H1 (cell line): ENCODE data around the gene GNB1L. TPM values are rescaled to one million over a fixed set of nuclear protein-coding genes. Genes with fewer than 3 reads are reported as not detected.

Source experiments
- CTCF ChIA-PET: fragments of 300-600 bp; sonication (Branson Sonifier 250); formaldehyde crosslinking; loops from one replicate; lab custom pipeline; 2021; ENCODE audit not compliant: partially characterized antibody; lab: Charles Lee
- POLR2A ChIA-PET: fragments of 300-600 bp; sonication (Branson Sonifier 250); formaldehyde crosslinking; loops from one replicate; lab custom pipeline; 2021; ENCODE audit warnings: inconsistent platforms; ENCODE audit not compliant: partially characterized antibody; lab: Charles Lee
- DNase-seq, 2 experiments: peaks; one replicate each; pipeline versions ENCODE4 v3.0.0 to v3.0.0-alpha.2; 2010 to 2022; ENCODE audit warnings: low spot score in 2 of 2, low read depth in 1 of 2, mixed read lengths in 1 of 2
- FAIRE-seq: peaks from 2 replicates; lab custom pipeline; 2011; peaks lifted over from hg19 to GRCh38; lab: Jason Lieb, UNC
- H2AFZ ChIP-seq: 2 replicates; pipeline ENCODE4 v1.8.1; 2012; ENCODE audit warnings: low read length, inconsistent platforms
- H2AK5ac ChIP-seq: 2 replicates; pipeline ENCODE4 v1.6.1; 2013; ENCODE audit warnings: low read depth, low read length
- H2BK120ac ChIP-seq: replicated peaks from 2 replicates; pipeline ENCODE3; 2013; ENCODE audit warnings: low read depth, low read length, inconsistent platforms
- H2BK12ac ChIP-seq: 2 replicates; pipeline ENCODE4 v1.6.1; 2013; ENCODE audit warnings: low read depth, low read length
- H2BK15ac ChIP-seq: 2 replicates; pipeline ENCODE4 v1.6.1; 2013; ENCODE audit warnings: low read length
- H2BK20ac ChIP-seq: 2 replicates; pipeline ENCODE4 v1.6.1; 2013; ENCODE audit warnings: low read length
- H2BK5ac ChIP-seq: 2 replicates; pipeline ENCODE4 v1.6.1; 2013; ENCODE audit warnings: low read depth, low read length
- H3K14ac ChIP-seq: 2 replicates; pipeline ENCODE4 v1.6.1; 2013; ENCODE audit warnings: inconsistent platforms; ENCODE audit not compliant: insufficient read length
- H3K18ac ChIP-seq: 2 replicates; pipeline ENCODE4 v1.6.1; 2013; ENCODE audit warnings: low read length; ENCODE audit errors: extremely low read depth
- H3K23ac ChIP-seq: 2 replicates; pipeline ENCODE4 v1.6.1; 2013; ENCODE audit warnings: inconsistent platforms; ENCODE audit not compliant: insufficient read length
- H3K23me2 ChIP-seq: 2 replicates; pipeline ENCODE4 v1.6.1; 2013; ENCODE audit warnings: low read depth, low read length
- H3K27ac ChIP-seq: 2 replicates; pipeline ENCODE4 v1.6.1; 2011; ENCODE audit warnings: low read depth, low read length, inconsistent platforms
- H3K27me3 ChIP-seq, 4 experiments: replicated peaks in 1 of 4; 1 replicate in 1 of 4; 2 replicates in 3 of 4; pipeline versions ENCODE4 v1.6.1 to v1.8.1; 2011 to 2013; ENCODE audit warnings: low read length in 3 of 4, mild to moderate bottlenecking in 3 of 4, inconsistent platforms in 2 of 4, mixed read lengths in 2 of 4, moderate library complexity in 1 of 4; ENCODE audit not compliant: control insufficient read depth in 3 of 4, insufficient read depth in 3 of 4; ENCODE audit errors: extremely low read depth in 1 of 4
- H3K36me3 ChIP-seq, 4 experiments: 2 replicates each; pipeline versions ENCODE4 v1.6.1 to v1.8.1; 2011 to 2013; ENCODE audit warnings: mild to moderate bottlenecking in 4 of 4, low read length in 3 of 4, moderate library complexity in 2 of 4, control low read depth in 1 of 4, inconsistent platforms in 1 of 4; ENCODE audit not compliant: insufficient read depth in 4 of 4, control insufficient read depth in 2 of 4
- H3K4ac ChIP-seq: replicated peaks from 2 replicates; pipeline ENCODE3; 2013; ENCODE audit warnings: low read length, low read depth, mixed read lengths, inconsistent platforms; ENCODE audit not compliant: insufficient read length
- H3K4me1 ChIP-seq, 4 experiments: replicated peaks in 1 of 4; 1 replicate in 1 of 4; 2 replicates in 3 of 4; pipeline versions ENCODE4 v1.6.1 to v1.8.1; 2011 to 2013; ENCODE audit warnings: low read length in 3 of 4, inconsistent platforms in 2 of 4, mixed read lengths in 1 of 4; ENCODE audit not compliant: insufficient read depth in 4 of 4, control insufficient read depth in 3 of 4
- H3K4me2 ChIP-seq, 2 experiments: 2 replicates each; pipeline versions ENCODE4 v1.6.1 to v1.8.1; 2011 to 2013; ENCODE audit warnings: low read depth in 2 of 2, low read length in 2 of 2, control low read depth in 1 of 2, inconsistent platforms in 1 of 2, mild to moderate bottlenecking in 1 of 2; ENCODE audit not compliant: insufficient read depth in 1 of 2
- H3K4me3 ChIP-seq, 4 experiments: fragments of 200-600, 300-600 bp in 1 of 4; sonication (generic), shearing (Covaris generic), sonication (Bioruptor Twin) in 1 of 4; 2 replicates each; pipeline versions ENCODE4 v1.5.1 to v1.8.1; 2011 to 2016; ENCODE audit warnings: low read length in 4 of 4, low read depth in 3 of 4, control low read depth in 2 of 4, inconsistent platforms in 2 of 4, mild to moderate bottlenecking in 2 of 4, mixed read lengths in 1 of 4, moderate library complexity in 1 of 4; ENCODE audit not compliant: insufficient read depth in 2 of 4; ENCODE audit errors: extremely low read depth in 1 of 4
- H3K56ac ChIP-seq: replicated peaks from 2 replicates; pipeline ENCODE3; 2013; ENCODE audit warnings: low read depth, mild to moderate bottlenecking, mixed read lengths, low read length, inconsistent platforms; ENCODE audit not compliant: insufficient read length
- H3K79me1 ChIP-seq: 2 replicates; pipeline ENCODE4 v1.6.1; 2013; ENCODE audit warnings: low read depth, low read length, control low read depth
- H3K79me2 ChIP-seq, 2 experiments: 2 replicates each; pipeline versions ENCODE4 v1.6.1 to v1.8.1; 2012 to 2013; ENCODE audit warnings: low read length in 2 of 2, mild to moderate bottlenecking in 2 of 2, inconsistent platforms in 1 of 2; ENCODE audit not compliant: insufficient read depth in 2 of 2, control insufficient read depth in 1 of 2
- H3K9ac ChIP-seq, 4 experiments: replicated peaks in 1 of 4; 1 replicate in 1 of 4; 2 replicates in 3 of 4; pipeline versions ENCODE4 v1.6.1 to v1.8.1; 2011 to 2013; ENCODE audit warnings: low read depth in 3 of 4, low read length in 3 of 4, control low read depth in 2 of 4, mild to moderate bottlenecking in 2 of 4, moderate library complexity in 2 of 4, inconsistent platforms in 1 of 4; ENCODE audit errors: extremely low read depth in 1 of 4
- H3K9me3 ChIP-seq, 2 experiments: 2 replicates each; pipeline versions ENCODE4 v1.6.1 to v1.8.1; 2012 to 2013; ENCODE audit warnings: mild to moderate bottlenecking in 2 of 2, moderate library complexity in 2 of 2, control low read depth in 1 of 2, inconsistent platforms in 1 of 2, low read depth in 1 of 2, low read length in 1 of 2, mixed read lengths in 1 of 2; ENCODE audit not compliant: insufficient read depth in 2 of 2
- H4K20me1 ChIP-seq, 2 experiments: replicated peaks in 1 of 2; 2 replicates each; pipeline versions ENCODE3 to v1.8.1; 2011 to 2013; ENCODE audit warnings: inconsistent platforms in 2 of 2, low read length in 2 of 2, mild to moderate bottlenecking in 1 of 2; ENCODE audit not compliant: insufficient read depth in 2 of 2, control insufficient read depth in 1 of 2
- H4K5ac ChIP-seq: 2 replicates; pipeline ENCODE4 v1.6.1; 2013; ENCODE audit warnings: low read length, low read depth, mixed read lengths, inconsistent platforms; ENCODE audit not compliant: insufficient read length
- H4K8ac ChIP-seq: 2 replicates; pipeline ENCODE4 v1.8.0; 2013; ENCODE audit warnings: mild to moderate bottlenecking, moderate library complexity, low read length, inconsistent platforms; ENCODE audit not compliant: insufficient read depth; ENCODE audit errors: extremely low read depth
- H4K91ac ChIP-seq: replicated peaks from 2 replicates; pipeline ENCODE3; 2013; ENCODE audit warnings: low read length, mixed read lengths, inconsistent platforms; ENCODE audit not compliant: insufficient read length
- CEBPB ChIP-seq: IDR thresholded peaks from 2 replicates; pipeline ENCODE4 v1.6.1; 2012; ENCODE audit warnings: low read depth, low read length
- WGBS, 2 experiments: shearing (Covaris generic) in 1 of 2; methylation state at CpG; one replicate each; pipeline versions ENCODE4 v1.1.6 to v1.1.7; 2013 to 2015; ENCODE audit warnings: low lambda C conversion rate in 2 of 2, mixed read lengths in 2 of 2, inconsistent platforms in 1 of 2, low coverage in 1 of 2, missing lambda C conversion rate in 1 of 2; ENCODE audit not compliant: insufficient replicate concordance in 2 of 2, insufficient coverage in 1 of 2, insufficient read length in 1 of 2; ENCODE audit errors: extremely low coverage in 1 of 2, missing lambda C conversion rate in 1 of 2; 5-methylcytosine and 5-hydroxymethylcytosine counted together
- polyA plus RNA-seq, 7 experiments: library from polyadenylated mRNA; depleted of rRNA in 3 of 7; stranded (reverse) in 5 of 7; unstranded in 2 of 7; fragments of >200 nt in 5 of 7; fragments of 200-250 nt in 2 of 7; gene quantifications; 1 replicate in 5 of 7; 2 replicates in 1 of 7; 4 replicates in 1 of 7; pipeline versions ENCODE4 v1.2.1 to v1.2.3, GENCODE V29; 2011 to 2013; ENCODE audit warnings: missing spikeins in 2 of 7, mixed read lengths in 2 of 7
- total RNA-seq: library from RNA; stranded (reverse); fragmentation: NEBNext Ultra II Directional; extraction: Animal tissue kit (Norgen Biotek cat#: 25700); gene quantifications from 2 replicates; pipeline ENCODE4 v1.2.1, GENCODE V29; 2021

The GNB1L gene
- total and polyA plus RNA-seq, 2 of the 8 experiments (the other 6 are each of a cell fraction or from before 2014, with no cell fraction given) = 14.0 to 15.6 TPM

GRCh38 chr22:19779685-19780268 lies 74.9 kb downstream of the GNB1L start:
- DNase-seq = no peak

More at GRCh38 chr22:19779685-19780268, 74.9 kb downstream of the GNB1L start:
- peaks cover 0 to 2% (median 0%) of the 10 kb centered on the region in 4 experiments; a peak in 3 of 7 replicates for H3K27me3 ChIP-seq
- WGBS, 2 experiments = 77% methylated on average over 13 of the region's 13 CpGs; no CpG with 5 or more reads in 1 of the 2 experiments
- no peak overlapping the region for H2AFZ ChIP-seq
- H3K27ac ChIP-seq = no peak overlapping the region
- H3K4me2 ChIP-seq = no peak overlapping the region
- no peak overlapping the region for H4K91ac ChIP-seq
- TF ChIP-seq CEBPB = no peak
- peaks cover 0 to 1% of the 10 kb centered on the region in 2 experiments for H4K20me1 ChIP-seq
- H3K4me1 ChIP-seq = peaks cover 0 to 9% (median 0%) of the 10 kb centered on the region in 4 experiments; a peak in 2 of 7 replicates
- no peak overlapping the region for H3K4ac ChIP-seq
- POLR2A ChIA-PET = interaction anchor here (1.5 kb wide), 1 partner anchor 9 kb away, joined by 5 read pairs; no protein-coding TSS in a partner anchor
- H3K23me2 ChIP-seq = no peaks in the 10 kb centered on the region
- H4K5ac ChIP-seq = no peak overlapping the region
- H3K79me1 ChIP-seq = no peaks in the 10 kb centered on the region
- no peak overlapping the region for H3K14ac ChIP-seq
- H3K18ac ChIP-seq = no peak overlapping the region
- CTCF ChIA-PET = interaction anchor here (0.7 to 2.7 kb wide), 10 partner anchors 9 to 164 kb away, joined by 3 to 13 read pairs (median 4); no protein-coding TSS in a partner anchor
- H2BK15ac ChIP-seq = no peak overlapping the region
- H3K56ac ChIP-seq = no peak overlapping the region
- no peaks in the 10 kb centered on the region for H3K36me3 ChIP-seq
- H3K4me3 ChIP-seq = no peak overlapping the region
- H2BK120ac ChIP-seq = no peak overlapping the region
- H2BK12ac ChIP-seq = no peak overlapping the region
- H3K23ac ChIP-seq = no peak overlapping the region
- no peak overlapping the region for H3K9ac ChIP-seq
- H2BK20ac ChIP-seq = no peak overlapping the region
- no peaks in the 10 kb centered on the region for H3K9me3 ChIP-seq
- no peak overlapping the region for H2BK5ac ChIP-seq
- FAIRE-seq = no peak
- no peak overlapping the region for H4K8ac ChIP-seq
- H3K79me2 ChIP-seq = no peaks in the 10 kb centered on the region
- H2AK5ac ChIP-seq = no peak overlapping the region
